ENCODE data around the gene KCTD4.
A peak's percentile ranks its signal among the peaks of the same experiment; 100 is the strongest.

The KCTD4 gene

GRCh38 chr13:45180713-45181601 is 19.9 kb downstream of the KCTD4 start (continued):
- TF ChIP-seq ZFHX2 (tag by site-specific recombination; conservative IDR thresholded peaks at IDR 0.05), result no peak
- no peak for TF ChIP-seq HOXD13 (CRISPR knock-in tag; IDR thresholded peaks at IDR 0.05; ENCODE audit: borderline replicate concordance)
- TF ChIP-seq PBX3 (CRISPR knock-in tag; IDR thresholded peaks at IDR 0.05), result no peak
- TF ChIP-seq ZNF174 (tag by site-specific recombination; IDR thresholded peaks at IDR 0.05), result no peak
- no peak for TF ChIP-seq HIC1 (tag by site-specific recombination; IDR thresholded peaks at IDR 0.05)
- TF ChIP-seq ZBTB49 (tag by site-specific recombination; IDR thresholded peaks at IDR 0.05; ENCODE audit: low read depth), result no peak
- no peak for TF ChIP-seq MZF1 (tag by site-specific recombination; IDR thresholded peaks at IDR 0.05; ENCODE audit: borderline replicate concordance)
- TF ChIP-seq ZNF707 (tag by site-specific recombination; IDR thresholded peaks at IDR 0.05), result no peak
- TF ChIP-seq ZNF175 (tag by site-specific recombination; IDR thresholded peaks at IDR 0.05), result no peak
- no peak for TF ChIP-seq ZNF791 (tag by site-specific recombination; IDR thresholded peaks at IDR 0.05)
- TF ChIP-seq ZNF785 (tag by site-specific recombination; IDR thresholded peaks at IDR 0.05), result no peak
- no peak for TF ChIP-seq SP3 (tag by site-specific recombination; IDR thresholded peaks at IDR 0.05)
- peak; percentile 77 for TF ChIP-seq KLF1 (tag by site-specific recombination; IDR thresholded peaks at IDR 0.05)
- TF ChIP-seq ZNF747 (tag by site-specific recombination; IDR thresholded peaks at IDR 0.05), result no peak
- no peak for TF ChIP-seq ZNF664 (tag by site-specific recombination; IDR thresholded peaks at IDR 0.05)
- TF ChIP-seq ZBTB44 (tag by site-specific recombination; IDR thresholded peaks at IDR 0.05), result no peak
- no peak for TF ChIP-seq ZNF155 (tag by site-specific recombination; IDR thresholded peaks at IDR 0.05)
- no peak for TF ChIP-seq ZSCAN5A (tag by site-specific recombination; IDR thresholded peaks at IDR 0.05)
- TF ChIP-seq ZNF214 (tag by site-specific recombination; IDR thresholded peaks at IDR 0.05; ENCODE audit: borderline replicate concordance), result no peak
